Suppressor macrophage (primary cell): ENCODE data around the gene FOLR1.
"Not testable (repeated sequence)": the region's sequence is repeated elsewhere in the genome, so short reads cannot be mapped to it uniquely, and the experiment has no call there.

Experiments used
- DNase-seq, 4 experiments: peaks; one replicate each; pipeline ENCODE4 v3.0.0-alpha.2; 2020 to 2022
- total RNA-seq, 17 experiments: gene quantifications; one replicate each; lab custom pipeline; 2026; ENCODE audit warnings: mixed read lengths in 6 of 17, inconsistent platforms in 3 of 17; lab: John Stamatoyannopoulos, UW

Gene FOLR1
- total RNA-seq = 0 to 1.5 (median 0.04) reads per million in 17 experiments

DNA sequence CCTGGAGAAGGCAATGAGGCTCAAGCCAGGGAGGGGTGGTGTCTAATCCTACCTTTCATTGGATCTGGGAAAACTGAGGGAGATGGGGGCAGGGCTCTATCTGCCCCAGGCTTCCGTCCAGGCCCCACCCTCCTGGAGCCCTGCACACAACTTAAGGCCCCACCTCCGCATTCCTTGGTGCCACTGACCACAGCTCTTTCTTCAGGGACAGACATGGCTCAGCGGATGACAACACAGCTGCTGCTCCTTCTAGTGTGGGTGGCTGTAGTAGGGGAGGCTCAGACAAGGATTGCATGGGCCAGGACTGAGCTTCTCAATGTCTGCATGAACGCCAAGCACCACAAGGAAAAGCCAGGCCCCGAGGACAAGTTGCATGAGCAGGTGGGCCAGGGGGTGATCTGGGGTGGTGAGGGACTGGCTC, at the start of gene FOLR1:
Gene FOLR1 (plus strand): TSS at position 180 of the 421 bp plus-strand sequence. CDS start 34 bp downstream, at position 214.
- peak; percentile 36 to 63 (median 56) for DNase-seq

- not testable (repeated sequence) for DNase-seq
These were observed 49.4 kb upstream of the FOLR1 start for GRCh38 chr11:72142543-72142942.

GRCh38 chr11:72144807-72145565, 47.0 kb upstream of the FOLR1 start:
- no peak for DNase-seq

DNA sequence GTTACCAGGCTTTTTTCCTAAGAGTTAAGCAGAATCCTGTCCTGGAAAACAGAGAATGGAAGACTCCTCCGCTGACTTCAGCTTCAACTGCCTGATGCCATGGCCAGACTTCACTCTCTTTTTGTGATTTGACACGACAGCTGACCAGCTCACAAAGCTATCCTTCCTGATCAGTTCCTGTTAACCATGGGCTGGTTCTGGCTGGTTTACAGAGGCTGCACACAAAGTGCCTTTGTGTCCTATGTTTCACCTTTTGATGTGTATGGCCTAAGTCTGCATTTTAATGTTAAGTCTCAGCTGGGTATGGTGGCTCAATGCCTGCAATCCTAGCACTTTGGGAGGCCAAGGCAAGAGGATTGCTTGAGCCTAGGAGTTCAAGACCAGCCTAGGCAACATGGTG, 45.3 kb upstream of the FOLR1 start:
- DNase-seq = no peak

DNA sequence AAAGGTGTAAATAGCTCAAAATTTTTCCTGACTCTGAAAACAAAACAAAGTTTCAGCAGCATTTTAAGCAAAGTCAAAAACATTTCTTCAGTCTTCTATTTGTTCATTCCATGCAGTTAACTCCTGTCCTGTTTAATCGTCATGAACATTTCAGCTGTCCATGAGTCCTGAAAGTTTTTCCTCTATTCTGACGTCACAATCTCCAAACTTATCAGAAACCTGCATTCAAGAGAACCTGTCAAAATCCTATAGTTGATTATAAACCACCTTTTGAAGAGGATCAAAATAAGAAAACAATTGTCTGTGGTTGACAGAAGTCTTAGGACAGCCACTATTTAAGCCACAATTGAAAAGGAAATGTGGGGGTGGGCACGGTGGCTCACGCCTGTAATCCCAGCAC, 41.1 kb upstream of the FOLR1 start:
- no peak for DNase-seq

GRCh38 chr11:72153874-72154273, 38.1 kb upstream of the FOLR1 start:
- DNase-seq = not testable (repeated sequence)

- no peak for DNase-seq
These were observed 37.1 kb upstream of the FOLR1 start for GRCh38 chr11:72154816-72155215.

GRCh38 chr11:72155751-72156150, 36.2 kb upstream of the FOLR1 start:
- DNase-seq = no peak

GRCh38 chr11:72157131-72157530, 34.8 kb upstream of the FOLR1 start:
- DNase-seq = no peak

GRCh38 chr11:72160319-72160718, 31.6 kb upstream of the FOLR1 start:
- DNase-seq = no peak

DNA sequence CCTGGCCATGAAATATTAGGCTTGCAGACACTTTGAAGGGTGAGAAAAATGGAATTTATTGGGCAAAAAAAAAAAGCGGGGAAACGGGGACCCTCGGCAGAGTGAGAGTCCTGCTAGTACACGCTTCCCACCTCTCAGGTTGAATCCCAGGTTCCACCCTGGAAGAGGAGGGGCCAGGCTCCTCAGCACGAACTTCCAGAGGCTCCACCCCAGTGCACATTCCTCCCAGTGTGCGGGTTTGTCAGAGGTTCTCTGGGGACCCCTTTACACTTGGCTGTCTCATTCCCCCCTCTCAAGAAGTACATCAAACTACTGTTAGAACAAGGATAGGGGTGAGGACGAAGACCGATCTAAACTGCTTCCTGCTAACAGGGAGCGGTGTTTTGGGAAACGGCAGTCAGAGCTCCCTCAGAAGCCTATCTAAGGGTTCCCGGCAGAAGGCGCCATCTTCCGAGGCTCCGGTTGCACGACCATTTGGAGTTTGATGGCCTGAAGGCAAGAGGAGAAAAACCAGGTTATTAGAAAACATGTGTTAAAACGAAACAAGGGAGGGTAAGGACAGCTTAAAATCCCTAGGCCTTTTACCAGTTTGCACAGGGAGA, 28.9 kb upstream of the FOLR1 start:
- DNase-seq = no peak

DNA sequence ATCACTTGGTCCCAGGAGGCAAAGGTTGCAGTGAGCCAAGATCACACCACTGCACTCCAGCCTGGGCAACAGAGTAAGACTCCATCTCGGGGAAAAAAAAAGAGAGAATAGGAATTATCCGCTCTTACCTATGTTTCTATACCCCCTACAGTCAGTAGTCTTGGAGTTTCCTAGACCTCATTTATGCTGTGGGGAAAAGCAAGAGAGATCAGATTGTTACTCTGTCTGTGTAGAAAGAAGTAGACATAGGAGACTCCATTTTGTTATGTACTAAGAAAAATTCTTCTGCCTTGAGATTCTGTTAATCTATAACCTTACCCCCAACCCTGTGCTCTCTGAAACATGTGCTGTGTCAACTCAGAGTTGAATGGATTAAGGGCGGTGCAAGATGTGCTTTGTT, 27.8 kb upstream of the FOLR1 start:
- DNase-seq = not testable (repeated sequence)

DNA sequence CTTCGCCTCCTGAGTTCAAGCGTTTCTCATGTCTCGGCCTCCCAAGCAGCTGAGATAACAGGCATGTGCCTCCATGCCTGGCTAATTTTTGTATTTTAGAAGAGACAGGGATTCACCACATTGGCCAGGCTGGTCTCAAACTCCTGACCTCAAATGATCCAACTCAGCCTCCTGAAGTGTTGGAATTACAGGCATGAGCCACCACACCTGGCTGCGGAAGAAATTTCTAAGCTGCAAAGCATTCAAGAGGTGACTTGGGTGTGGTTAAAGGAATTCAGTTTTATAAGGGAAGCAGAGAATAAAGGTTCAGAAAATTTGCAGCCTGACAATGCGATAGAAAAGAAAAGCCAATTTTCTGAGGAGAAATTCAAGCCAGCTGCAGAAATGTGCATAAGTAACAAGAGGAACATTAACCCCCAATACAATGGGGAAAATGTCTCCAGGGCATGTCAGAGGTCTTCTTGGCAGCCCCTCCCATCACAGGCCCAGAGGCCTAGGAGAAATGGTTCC, 22.8 kb upstream of the FOLR1 start:
- DNase-seq = not testable (repeated sequence)

- not testable (repeated sequence) for DNase-seq
These were observed 22.2 kb upstream of the FOLR1 start for GRCh38 chr11:72169754-72170153.

DNA sequence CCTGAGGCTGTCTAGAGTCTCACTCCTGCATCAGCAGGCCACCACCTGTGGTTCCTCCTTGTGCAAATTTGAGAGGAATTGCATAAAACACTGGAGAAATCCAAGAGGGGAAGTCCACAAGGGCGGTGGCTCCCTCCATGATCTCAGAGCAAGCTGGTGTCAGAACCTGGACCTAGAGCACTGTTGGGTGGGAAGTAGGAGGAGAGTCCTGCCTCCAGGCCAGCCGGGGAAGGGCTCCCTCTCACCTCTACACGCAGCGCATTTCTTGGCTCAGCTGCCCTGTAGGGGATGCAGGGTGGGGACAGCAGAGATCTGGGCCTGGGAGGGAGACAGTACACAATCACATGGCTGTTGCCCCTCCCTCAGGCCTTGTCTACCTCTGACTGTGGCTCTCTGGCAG, 19.9 kb upstream of the FOLR1 start:
- DNase-seq = peak; percentile 45 to 69 (median 54)

DNA sequence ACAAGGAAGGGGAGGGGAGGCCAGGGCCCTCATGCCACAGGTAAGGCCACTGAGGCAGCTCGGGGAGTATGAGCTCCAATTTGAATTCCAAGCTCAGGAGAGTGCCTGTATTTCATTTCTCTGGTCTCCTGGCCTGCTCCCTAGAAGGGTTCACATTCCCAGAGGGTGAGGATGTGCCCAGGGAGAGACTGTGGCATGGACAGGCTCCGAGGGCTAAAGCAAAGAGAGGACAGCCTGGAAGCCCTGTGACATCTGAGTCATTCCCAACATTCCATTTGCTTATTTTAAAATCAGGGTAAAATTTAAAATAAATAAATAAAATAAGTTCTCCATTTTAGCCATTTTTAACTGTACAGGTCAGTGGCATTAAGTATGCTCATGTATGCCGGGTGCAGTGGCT, 18.6 kb upstream of the FOLR1 start:
- DNase-seq = no peak

GRCh38 chr11:72174302-72175070, 17.5 kb upstream of the FOLR1 start:
- no peak for DNase-seq

DNA sequence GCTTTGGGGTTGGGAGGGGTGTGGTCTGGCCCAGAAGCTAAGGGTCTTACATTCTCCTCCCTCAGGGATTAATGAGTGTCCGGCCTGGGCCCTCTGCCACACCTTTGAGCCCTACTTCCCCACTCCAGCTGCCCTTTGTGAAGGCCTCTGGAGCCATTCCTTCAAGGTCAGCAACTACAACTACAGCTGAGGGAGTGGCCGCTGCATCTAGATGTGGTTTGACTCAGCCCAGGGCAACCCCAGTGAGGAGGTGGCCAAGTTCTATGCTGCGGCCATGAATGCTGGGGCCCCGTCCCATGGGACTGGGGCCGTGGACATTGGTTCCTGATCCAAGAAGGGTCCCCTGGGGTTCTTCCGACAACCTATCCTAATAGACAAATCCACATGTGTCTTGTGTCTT, 14.3 kb upstream of the FOLR1 start:
- DNase-seq = no peak

- no peak for DNase-seq
These were observed 12.7 kb upstream of the FOLR1 start for GRCh38 chr11:72179049-72179803.

- DNase-seq = no peak
These were observed 12.0 kb upstream of the FOLR1 start for GRCh38 chr11:72179804-72180396.

GRCh38 chr11:72180892-72181552, 10.9 kb upstream of the FOLR1 start:
- not testable (repeated sequence) for DNase-seq
